Medulla oblongata (tissue), 1 donor: ENCODE results near the gene NPIPA1.
"Not testable (repeated sequence)": the region's sequence is repeated elsewhere in the genome, so short reads cannot be mapped to it uniquely, and the experiment has no call there.

Experiments used
- DNase-seq: peaks from one replicate; pipeline ENCODE4 v3.0.0-alpha.2; 2015; ENCODE audit errors: extremely low spot score

Gene NPIPA1

GRCh38 chr16:14930246-14930645 is 7.0 kb upstream of the NPIPA1 start:
- DNase-seq = not testable (repeated sequence)

GRCh38 chr16:14930971-14931370 is 6.3 kb upstream of the NPIPA1 start:
- not testable (repeated sequence) for DNase-seq

GRCh38 chr16:14932581-14933375 is 4.5 kb upstream of the NPIPA1 start:
- DNase-seq = not testable (repeated sequence)

GRCh38 chr16:14937994-14938393 is 751 bp downstream of the NPIPA1 start:
- not testable (repeated sequence) for DNase-seq

GRCh38 chr16:14942686-14943085 is 5.4 kb downstream of the NPIPA1 start:
- DNase-seq = not testable (repeated sequence)

GRCh38 chr16:14955546-14956231 is 18.4 kb downstream of the NPIPA1 start:
- peak; percentile 43 for DNase-seq

GRCh38 chr16:14957576-14958322 is 20.5 kb downstream of the NPIPA1 start:
- DNase-seq = no peak

GRCh38 chr16:14958323-14958600 is 21.0 kb downstream of the NPIPA1 start:
- DNase-seq = no peak

- DNase-seq = peak; percentile 68
Observed at GRCh38 chr16:14958970-14959369, 21.7 kb downstream of the NPIPA1 start.

GRCh38 chr16:14961405-14962186 is 24.4 kb downstream of the NPIPA1 start:
- no peak for DNase-seq

GRCh38 chr16:14963281-14964173 is 26.3 kb downstream of the NPIPA1 start:
- DNase-seq = no peak

- DNase-seq = no peak
Observed at GRCh38 chr16:14965328-14965727, 28.1 kb downstream of the NPIPA1 start.

GRCh38 chr16:14969795-14970194 is 32.6 kb downstream of the NPIPA1 start:
- DNase-seq = not testable (repeated sequence)

- DNase-seq = not testable (repeated sequence)
Observed at GRCh38 chr16:14971621-14972228, 34.5 kb downstream of the NPIPA1 start.

GRCh38 chr16:14973785-14974322 is 36.6 kb downstream of the NPIPA1 start:
- DNase-seq = not testable (repeated sequence)

- peak; percentile 42 for DNase-seq
Observed at GRCh38 chr16:14974331-14974655, 37.0 kb downstream of the NPIPA1 start.

- DNase-seq = peak; percentile 89
Observed at GRCh38 chr16:14974656-14975417, 37.6 kb downstream of the NPIPA1 start, which contains the start of gene PDXDC1. PDXDC1 (plus strand) TSS chr16:14975026; CDS start chr16:14975200, 174 bp downstream.

GRCh38 chr16:14975418-14976194 is 38.4 kb downstream of the NPIPA1 start:
- peak; percentile 33 for DNase-seq
